GM23338 (cell line): ENCODE data around the gene NLRP9. TPM values are rescaled to one million over a fixed set of nuclear protein-coding genes. Genes with fewer than 3 reads are reported as not detected.
A peak's percentile ranks its signal among the peaks of the same experiment; 100 is the strongest.

Experiments used
- ATAC-seq: fragments of 200-7000 bp; cut with Tn5 transposase; 3 replicates; pipeline ENCODE4 v1.9.1; 2020
- DNase-seq: peaks from one replicate; pipeline ENCODE4 v3.0.0-alpha.2; 2015; ENCODE audit warnings: low spot score
- H2AFZ ChIP-seq: fragments of 200-600 bp; sonication (generic); 2 replicates; pipeline ENCODE4 v1.8.0; 2016; ENCODE audit warnings: antibody characterized with exemption, mild to moderate bottlenecking, moderate library complexity
- H3F3A ChIP-seq: fragments of 200-600 bp; sonication (generic); replicated peaks from 2 replicates; pipeline ENCODE4 v1.8.0; 2017; ENCODE audit warnings: antibody characterized with exemption, mixed run types, low read depth
- H3K27ac ChIP-seq: fragments of 200-600 bp; sonication (generic); 2 replicates; pipeline ENCODE4 v1.6.1; 2016; ENCODE audit warnings: low read depth
- H3K27me3 ChIP-seq: fragments of 200-600 bp; sonication (generic); 2 replicates; pipeline ENCODE4 v1.8.0; 2016; ENCODE audit warnings: mild to moderate bottlenecking, mixed run types, moderate library complexity; ENCODE audit not compliant: insufficient read depth
- H3K36me3 ChIP-seq: fragments of 200-600 bp; sonication (generic); 2 replicates; pipeline ENCODE4 v1.8.0; 2016; ENCODE audit warnings: mild to moderate bottlenecking; ENCODE audit not compliant: insufficient read depth
- H3K4me1 ChIP-seq: fragments of 200-600 bp; sonication (generic); 2 replicates; pipeline ENCODE4 v1.8.0; 2016; ENCODE audit warnings: mild to moderate bottlenecking, moderate library complexity; ENCODE audit not compliant: insufficient read depth
- H3K4me2 ChIP-seq: fragments of 200-600 bp; sonication (generic); 2 replicates; pipeline ENCODE4 v1.7.1; 2017; ENCODE audit warnings: mixed run types
- H3K4me3 ChIP-seq: fragments of 200-600 bp; sonication (generic); 2 replicates; pipeline ENCODE4 v1.6.1; 2016; ENCODE audit warnings: mixed run types
- H3K79me2 ChIP-seq: fragments of 200-600 bp; sonication (generic); replicated peaks from 2 replicates; pipeline ENCODE4 v1.8.0; 2017; ENCODE audit warnings: mild to moderate bottlenecking; ENCODE audit not compliant: insufficient read depth
- H3K9me2 ChIP-seq: fragments of 200-600 bp; sonication (generic); 2 replicates; pipeline ENCODE4 v1.8.0; 2017; ENCODE audit not compliant: insufficient read depth
- H4K20me1 ChIP-seq: fragments of 200-600 bp; sonication (generic); replicated peaks from 2 replicates; pipeline ENCODE4 v1.8.0; 2017; ENCODE audit warnings: mild to moderate bottlenecking; ENCODE audit not compliant: insufficient read depth
- H3K27ac Mint-ChIP-seq: 2 replicates; pipeline ENCODE4 v1.8.0; 2020; ENCODE audit warnings: inconsistent platforms, mild to moderate bottlenecking, moderate library complexity, mixed read lengths
- H3K27me3 Mint-ChIP-seq: 3 replicates; pipeline ENCODE4 v1.8.0; 2022; ENCODE audit warnings: low read depth, mild to moderate bottlenecking, moderate library complexity, mixed read lengths, inconsistent platforms; ENCODE audit not compliant: insufficient read depth, poor library complexity
- H3K36me3 Mint-ChIP-seq: 3 replicates; pipeline ENCODE4 v1.8.0; 2021; ENCODE audit warnings: low read depth, mild to moderate bottlenecking, inconsistent platforms, moderate library complexity, mixed read lengths
- H3K4me1 Mint-ChIP-seq: 3 replicates; pipeline ENCODE4 v1.8.0; 2020; ENCODE audit warnings: mild to moderate bottlenecking, inconsistent platforms, mixed read lengths
- H3K4me3 Mint-ChIP-seq: 3 replicates; pipeline ENCODE4 v1.8.0; 2021; ENCODE audit warnings: moderate library complexity, mild to moderate bottlenecking, inconsistent platforms, mixed read lengths
- H3K9me3 Mint-ChIP-seq: 3 replicates; pipeline ENCODE4 v1.8.0; 2020; ENCODE audit warnings: moderate library complexity, mild to moderate bottlenecking, inconsistent platforms, mixed read lengths
- CREB1 ChIP-seq: fragments of 250-450 bp; sonication (Bioruptor Pico); IDR thresholded peaks from 2 replicates; pipeline ENCODE4 v1.5.0; 2020; ENCODE audit warnings: low read depth, mild to moderate bottlenecking, moderate library complexity
- CTCF ChIP-seq, 2 experiments: fragments of 200-600 bp in 1 of 2; sonication (generic) in 1 of 2; conservative IDR thresholded peaks; 2 replicates each; pipeline versions ENCODE4 v1.5.1 to v1.6.1; 2016 to 2017; ENCODE audit warnings: antibody characterized with exemption in 2 of 2, low read depth in 2 of 2, mild to moderate bottlenecking in 2 of 2, moderate library complexity in 1 of 2
- EZH2 ChIP-seq: fragments of 200-600 bp; sonication (generic); IDR thresholded peaks from one replicate; pipeline ENCODE4 v1.8.0; 2017; ENCODE audit warnings: antibody characterized with exemption, mild to moderate bottlenecking, low read depth; ENCODE audit not compliant: unreplicated experiment
- EZH2phosphoT487 ChIP-seq: fragments of 200-600 bp; sonication (generic); IDR thresholded peaks from one replicate; pipeline ENCODE4 v1.8.1; 2018; ENCODE audit warnings: antibody characterized with exemption; ENCODE audit not compliant: unreplicated experiment
- JUNB ChIP-seq: IDR thresholded peaks from one replicate; pipeline ENCODE4 v1.6.1; 2016; ENCODE audit warnings: antibody characterized with exemption; ENCODE audit not compliant: unreplicated experiment
- NANOG ChIP-seq: IDR thresholded peaks from 2 replicates; pipeline ENCODE4 v1.6.1; 2016; ENCODE audit warnings: antibody characterized with exemption, borderline replicate concordance
- POLR2AphosphoS5 ChIP-seq: IDR thresholded peaks from 2 replicates; pipeline ENCODE4 v1.6.1; 2016; ENCODE audit warnings: antibody characterized with exemption, low read depth
- REST ChIP-seq: IDR thresholded peaks from one replicate; pipeline ENCODE4 v1.6.1; 2018; ENCODE audit warnings: antibody characterized with exemption; ENCODE audit not compliant: unreplicated experiment
- STAT1 ChIP-seq: IDR thresholded peaks from one replicate; pipeline ENCODE4 v1.6.1; 2016; ENCODE audit warnings: antibody characterized with exemption; ENCODE audit not compliant: unreplicated experiment
- ZNF114 ChIP-seq: fragments of 250-450 bp; sonication (Bioruptor Pico); IDR thresholded peaks from 2 replicates; pipeline ENCODE4 v1.5.0; 2020; ENCODE audit warnings: mild to moderate bottlenecking, moderate library complexity
- ZNF331 ChIP-seq: fragments of 250-450 bp; sonication (Bioruptor Pico); IDR thresholded peaks from 2 replicates; pipeline ENCODE4 v1.5.0; 2020; ENCODE audit warnings: low read depth, mild to moderate bottlenecking, moderate library complexity
- polyA plus RNA-seq: library from polyadenylated mRNA; unstranded; fragments of >200 nt; fragmentation: Nextera tagmentation; extraction: Ambion mirVana; gene quantifications from 2 replicates; pipeline ENCODE4 v1.2.1, GENCODE V29; 2016
- total RNA-seq: library from RNA; depleted of rRNA; stranded (reverse); fragments of >200 nt; shearing (Covaris generic); gene quantifications from 2 replicates; pipeline ENCODE4 v1.2.3, GENCODE V29; 2014
- TF ChIP-seq, protein P1 (sequence below): IDR thresholded peaks from 2 replicates; pipeline ENCODE4 v1.6.1; 2016; ENCODE audit warnings: antibody characterized with exemption

Gene NLRP9
- total and polyA plus RNA-seq, 2 experiments from 2014 or later = not detected

GRCh38 chr19:55659822-55660221 is 78.4 kb downstream of the NLRP9 start (continued):
- no peak for TF ChIP-seq NANOG
- TF ChIP-seq EZH2phosphoT487 = no peak
- no peak for TF ChIP-seq REST
- no peak for TF ChIP-seq CTCF (conservative IDR thresholded peaks at IDR 0.05; ENCODE audit: low read depth in 2 of 2)

DNA sequence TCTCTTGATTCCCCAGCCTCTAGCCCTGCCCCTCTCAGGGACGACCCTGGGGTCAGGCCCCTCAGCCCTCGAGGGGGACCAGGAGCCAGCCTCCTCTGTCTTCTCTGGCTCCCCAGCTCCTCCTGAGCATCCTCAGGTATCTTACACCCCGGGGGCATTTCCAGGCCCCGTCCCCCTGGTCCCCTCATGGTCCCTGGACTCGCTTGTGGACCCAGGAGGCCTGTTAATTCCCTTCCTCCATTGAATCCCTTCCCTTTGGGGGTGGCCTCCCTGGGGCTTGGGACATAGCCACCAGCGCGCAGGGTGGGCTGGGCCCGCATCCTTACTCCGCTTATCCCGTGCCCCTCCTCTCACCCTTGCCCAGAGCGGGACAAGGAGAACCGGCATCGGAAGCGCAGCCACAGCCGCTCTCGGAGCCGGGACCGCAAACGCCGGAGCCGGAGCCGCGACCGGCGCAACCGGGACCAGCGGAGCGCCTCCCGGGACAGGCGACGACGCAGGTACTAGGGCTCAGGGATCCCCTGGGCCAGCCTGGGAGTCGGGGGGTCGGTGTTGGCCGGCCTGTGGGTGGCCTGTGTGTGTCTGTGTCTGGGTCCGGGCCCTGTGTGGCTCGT is 79.2 kb downstream of the NLRP9 start:
- peak overlapping the region; percentile 24 for H3K27ac Mint-ChIP-seq
- peaks cover 22% of the 10 kb centered on the region for H3F3A ChIP-seq
- H3K4me3 ChIP-seq = no peak overlapping the region
- no peaks in the 10 kb centered on the region; the same call in 1 of the 3 replicates for H3K9me3 Mint-ChIP-seq
- peak overlapping the region; percentile 35; the same call in 1 of the 3 replicates for H3K4me3 Mint-ChIP-seq
- no peak for ATAC-seq
- H3K4me2 ChIP-seq = peak overlapping the region; percentile 60; the same call in 1 of the 2 replicates
- peak overlapping the region; percentile 55; the same call in 1 of the 2 replicates for H3K27ac ChIP-seq
- H4K20me1 ChIP-seq = peaks cover 62% of the 10 kb centered on the region
- peaks cover 86% of the 10 kb centered on the region for H3K79me2 ChIP-seq
- no peaks in the 10 kb centered on the region for H3K9me2 ChIP-seq
- H3K36me3 ChIP-seq = peaks cover 22% of the 10 kb centered on the region
- peaks cover 27% of the 10 kb centered on the region for H3K4me1 ChIP-seq
- H3K4me1 Mint-ChIP-seq = peaks cover 36% of the 10 kb centered on the region
- H3K36me3 Mint-ChIP-seq = peaks cover 71% of the 10 kb centered on the region
- no peak for DNase-seq
- H3K27me3 Mint-ChIP-seq = peaks cover 21% of the 10 kb centered on the region
- H2AFZ ChIP-seq = no peak overlapping the region
- H3K27me3 ChIP-seq = no peaks in the 10 kb centered on the region
- no peak for TF ChIP-seq EZH2
- no peak for TF ChIP-seq JUNB
- no peak for TF ChIP-seq REST
- no peak for TF ChIP-seq STAT1
- TF ChIP-seq NANOG = no peak
- TF ChIP-seq POLR2AphosphoS5 = no peak
- TF ChIP-seq CREB1 = no peak
- no peak for TF ChIP-seq ZNF331
- no peak for TF ChIP-seq CTCF (conservative IDR thresholded peaks at IDR 0.05; ENCODE audit: low read depth in 2 of 2)
- TF ChIP-seq EZH2phosphoT487 = no peak
- TF ChIP-seq, protein P1, sequence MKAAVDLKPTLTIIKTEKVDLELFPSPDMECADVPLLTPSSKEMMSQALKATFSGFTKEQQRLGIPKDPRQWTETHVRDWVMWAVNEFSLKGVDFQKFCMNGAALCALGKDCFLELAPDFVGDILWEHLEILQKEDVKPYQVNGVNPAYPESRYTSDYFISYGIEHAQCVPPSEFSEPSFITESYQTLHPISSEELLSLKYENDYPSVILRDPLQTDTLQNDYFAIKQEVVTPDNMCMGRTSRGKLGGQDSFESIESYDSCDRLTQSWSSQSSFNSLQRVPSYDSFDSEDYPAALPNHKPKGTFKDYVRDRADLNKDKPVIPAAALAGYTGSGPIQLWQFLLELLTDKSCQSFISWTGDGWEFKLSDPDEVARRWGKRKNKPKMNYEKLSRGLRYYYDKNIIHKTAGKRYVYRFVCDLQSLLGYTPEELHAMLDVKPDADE = no peak
- TF ChIP-seq ZNF114 (CRISPR knock-in tag) = no peak
